Measurements from ENCODE around the gene DYNAP.

Gene DYNAP

DNA sequence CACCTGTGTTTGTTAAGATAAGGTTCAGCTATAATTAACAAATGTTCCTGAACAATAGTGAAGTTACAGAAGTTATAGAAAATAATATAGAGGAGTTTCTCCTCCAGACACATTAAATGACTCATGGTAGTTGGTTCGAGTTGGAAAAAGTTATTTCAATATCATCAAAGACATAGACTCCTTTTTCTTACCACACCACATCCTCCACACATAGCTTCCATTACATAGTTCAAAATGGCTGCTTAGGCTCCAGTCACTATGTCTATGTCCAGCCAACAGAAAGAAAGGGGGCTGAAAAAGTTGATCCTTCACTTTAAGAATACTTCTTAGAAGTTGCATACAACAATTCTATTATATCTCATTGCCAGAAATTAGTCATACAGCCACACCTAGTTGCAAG is 50.7 kb downstream of the DYNAP start:
- TF ChIP-seq ZFX (IDR thresholded peaks at IDR 0.05), result no peak
- no peak overlapping the region for H3K27ac ChIP-seq

DNA sequence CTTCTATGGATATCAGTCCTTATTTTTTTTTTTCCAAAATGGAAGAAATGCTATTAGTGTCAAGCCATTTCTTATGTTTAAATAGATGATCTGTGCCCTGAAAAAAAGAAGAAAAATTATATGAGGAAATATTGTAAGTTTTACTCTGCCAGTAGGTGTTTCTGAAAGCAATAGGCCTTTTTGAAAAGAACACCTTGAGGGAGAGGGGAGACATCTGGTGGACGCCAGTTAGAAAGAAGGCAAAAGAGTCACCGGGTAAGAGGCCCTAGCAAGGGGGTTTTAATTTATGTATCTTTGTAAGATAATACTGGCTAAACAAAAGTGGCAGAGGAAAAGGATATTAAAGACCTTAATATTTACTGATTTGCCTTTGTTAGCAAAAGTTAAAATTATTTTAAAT is 56.1 kb downstream of the DYNAP start:
- no peak for TF ChIP-seq ZFX (IDR thresholded peaks at IDR 0.05)
- TF ChIP-seq, protein P1, sequence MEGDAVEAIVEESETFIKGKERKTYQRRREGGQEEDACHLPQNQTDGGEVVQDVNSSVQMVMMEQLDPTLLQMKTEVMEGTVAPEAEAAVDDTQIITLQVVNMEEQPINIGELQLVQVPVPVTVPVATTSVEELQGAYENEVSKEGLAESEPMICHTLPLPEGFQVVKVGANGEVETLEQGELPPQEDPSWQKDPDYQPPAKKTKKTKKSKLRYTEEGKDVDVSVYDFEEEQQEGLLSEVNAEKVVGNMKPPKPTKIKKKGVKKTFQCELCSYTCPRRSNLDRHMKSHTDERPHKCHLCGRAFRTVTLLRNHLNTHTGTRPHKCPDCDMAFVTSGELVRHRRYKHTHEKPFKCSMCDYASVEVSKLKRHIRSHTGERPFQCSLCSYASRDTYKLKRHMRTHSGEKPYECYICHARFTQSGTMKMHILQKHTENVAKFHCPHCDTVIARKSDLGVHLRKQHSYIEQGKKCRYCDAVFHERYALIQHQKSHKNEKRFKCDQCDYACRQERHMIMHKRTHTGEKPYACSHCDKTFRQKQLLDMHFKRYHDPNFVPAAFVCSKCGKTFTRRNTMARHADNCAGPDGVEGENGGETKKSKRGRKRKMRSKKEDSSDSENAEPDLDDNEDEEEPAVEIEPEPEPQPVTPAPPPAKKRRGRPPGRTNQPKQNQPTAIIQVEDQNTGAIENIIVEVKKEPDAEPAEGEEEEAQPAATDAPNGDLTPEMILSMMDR (conservative IDR thresholded peaks at IDR 0.05), result peak; percentile 68
- no peak overlapping the region for H3K27ac ChIP-seq
